ENCODE results near the gene SPEM1.

DNA sequence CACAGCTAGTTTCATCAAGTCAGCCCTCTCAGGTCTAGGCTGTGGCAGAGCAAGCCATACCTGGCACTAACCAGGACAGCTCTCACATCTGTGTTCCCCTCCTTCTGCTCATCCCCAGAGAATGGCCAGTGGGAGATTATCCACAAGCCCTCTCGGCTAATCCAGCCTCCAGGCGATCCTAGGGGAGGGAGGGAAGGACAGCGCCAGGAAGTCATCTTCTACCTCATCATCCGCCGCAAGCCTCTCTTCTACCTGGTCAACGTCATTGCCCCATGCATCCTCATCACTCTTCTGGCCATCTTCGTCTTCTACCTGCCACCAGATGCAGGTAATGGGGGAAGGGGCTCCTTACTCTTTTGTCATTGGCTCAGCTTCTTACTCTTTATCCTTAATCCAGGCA is 28.3 kb downstream of the SPEM1 start:
- TF ChIP-seq, protein P1, sequence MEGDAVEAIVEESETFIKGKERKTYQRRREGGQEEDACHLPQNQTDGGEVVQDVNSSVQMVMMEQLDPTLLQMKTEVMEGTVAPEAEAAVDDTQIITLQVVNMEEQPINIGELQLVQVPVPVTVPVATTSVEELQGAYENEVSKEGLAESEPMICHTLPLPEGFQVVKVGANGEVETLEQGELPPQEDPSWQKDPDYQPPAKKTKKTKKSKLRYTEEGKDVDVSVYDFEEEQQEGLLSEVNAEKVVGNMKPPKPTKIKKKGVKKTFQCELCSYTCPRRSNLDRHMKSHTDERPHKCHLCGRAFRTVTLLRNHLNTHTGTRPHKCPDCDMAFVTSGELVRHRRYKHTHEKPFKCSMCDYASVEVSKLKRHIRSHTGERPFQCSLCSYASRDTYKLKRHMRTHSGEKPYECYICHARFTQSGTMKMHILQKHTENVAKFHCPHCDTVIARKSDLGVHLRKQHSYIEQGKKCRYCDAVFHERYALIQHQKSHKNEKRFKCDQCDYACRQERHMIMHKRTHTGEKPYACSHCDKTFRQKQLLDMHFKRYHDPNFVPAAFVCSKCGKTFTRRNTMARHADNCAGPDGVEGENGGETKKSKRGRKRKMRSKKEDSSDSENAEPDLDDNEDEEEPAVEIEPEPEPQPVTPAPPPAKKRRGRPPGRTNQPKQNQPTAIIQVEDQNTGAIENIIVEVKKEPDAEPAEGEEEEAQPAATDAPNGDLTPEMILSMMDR (IDR thresholded peaks at IDR 0.05) = no peak
- TF ChIP-seq POLR2A (IDR thresholded peaks at IDR 0.05) = no peak
